Measurements from ENCODE around the gene TECPR1.

TECPR1 gene

GRCh38 chr7:98186452-98187137 is 65.4 kb downstream of the TECPR1 start:
- no peak for DNase-seq

- DNase-seq, result no peak
Observed at GRCh38 chr7:98185101-98185500, 66.9 kb downstream of the TECPR1 start.

- no peak for DNase-seq
Observed at GRCh38 chr7:98180751-98181150, 71.3 kb downstream of the TECPR1 start.

- no peak for DNase-seq
Observed at GRCh38 chr7:98178762-98179490, 73.1 kb downstream of the TECPR1 start.

DNA sequence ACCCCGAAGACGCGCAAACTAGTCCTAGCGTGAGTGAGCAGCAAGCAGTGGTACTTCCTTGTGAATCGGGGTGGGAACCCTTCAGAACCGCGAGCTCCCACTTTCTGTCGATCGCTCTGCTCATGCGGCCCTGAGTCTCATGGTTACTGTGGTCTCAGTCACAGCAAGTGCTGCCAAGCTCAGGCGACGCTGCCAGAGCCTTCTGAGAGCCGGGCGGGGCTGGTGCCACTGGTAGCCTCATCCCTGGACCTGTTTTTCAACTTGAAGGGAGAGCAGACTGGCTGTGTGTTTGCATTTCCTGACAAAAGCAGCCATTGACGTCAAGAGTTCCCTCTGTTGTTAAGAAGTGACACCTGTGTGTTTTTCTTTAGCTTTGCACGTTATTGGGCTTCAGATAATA is 73.7 kb downstream of the TECPR1 start:
- DNase-seq, result peak; percentile 74

DNA sequence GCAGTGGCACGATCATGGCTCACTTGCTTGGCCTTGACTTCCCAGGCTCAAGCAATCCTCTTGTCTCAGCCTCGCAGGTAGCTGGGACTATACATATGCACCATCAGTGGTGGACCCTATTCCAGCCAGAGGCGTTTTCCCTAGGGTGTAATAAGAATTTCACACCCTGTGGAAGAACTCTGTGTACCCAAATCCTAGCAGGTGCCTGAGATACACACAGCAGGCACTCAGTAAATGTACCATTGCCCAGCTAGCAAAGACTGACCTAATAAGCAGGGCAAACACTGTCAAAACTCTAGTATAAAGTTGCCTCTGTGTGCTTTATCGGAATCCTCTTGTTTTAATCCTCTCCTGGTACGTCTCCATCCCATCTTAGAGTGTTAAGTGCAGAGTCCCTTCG is 74.5 kb downstream of the TECPR1 start:
- DNase-seq, result no peak

DNA sequence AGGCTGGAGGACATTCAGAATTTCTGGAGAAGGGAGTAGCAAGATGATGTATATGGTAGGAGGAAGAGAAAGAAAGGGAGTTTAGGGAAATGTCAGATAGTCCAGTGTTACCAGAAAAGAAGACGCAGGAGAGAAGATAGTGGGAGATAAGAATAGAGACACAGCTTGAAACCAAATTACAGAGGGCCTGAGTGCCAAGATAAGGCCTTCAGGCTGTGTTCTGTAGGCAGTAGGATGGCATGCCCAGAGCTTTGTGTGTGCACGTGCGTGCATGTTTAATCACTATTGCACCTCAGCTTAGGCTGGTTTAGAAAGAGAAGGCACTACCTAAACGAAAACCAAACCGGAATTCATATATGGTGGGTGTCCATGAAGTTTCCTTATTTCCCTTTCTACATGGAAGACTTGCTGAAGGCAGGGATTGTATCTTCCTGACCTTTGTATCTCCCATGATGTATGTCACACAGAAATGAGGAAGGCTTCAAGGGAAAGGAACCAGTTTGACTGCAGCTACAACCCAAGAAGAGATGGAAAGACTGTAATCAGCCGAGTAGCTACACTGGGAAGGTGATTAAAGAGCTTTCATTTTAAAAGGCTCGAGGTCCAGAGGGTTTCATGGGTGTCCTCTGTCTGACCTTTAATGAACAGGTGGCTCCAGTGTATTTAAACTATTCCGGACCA is 76.6 kb downstream of the TECPR1 start:
- no peak for DNase-seq

- DNase-seq, result no peak
Observed at GRCh38 chr7:98174334-98175259, 77.4 kb downstream of the TECPR1 start.

- DNase-seq, result no peak
Observed at GRCh38 chr7:98171449-98171848, 80.6 kb downstream of the TECPR1 start.

- DNase-seq, result no peak
Observed at GRCh38 chr7:98170966-98171365, 81.1 kb downstream of the TECPR1 start.

GRCh38 chr7:98168904-98169621 is 83.0 kb downstream of the TECPR1 start:
- no peak for DNase-seq

GRCh38 chr7:98168181-98168903 is 83.7 kb downstream of the TECPR1 start:
- DNase-seq, result peak; percentile 67

DNA sequence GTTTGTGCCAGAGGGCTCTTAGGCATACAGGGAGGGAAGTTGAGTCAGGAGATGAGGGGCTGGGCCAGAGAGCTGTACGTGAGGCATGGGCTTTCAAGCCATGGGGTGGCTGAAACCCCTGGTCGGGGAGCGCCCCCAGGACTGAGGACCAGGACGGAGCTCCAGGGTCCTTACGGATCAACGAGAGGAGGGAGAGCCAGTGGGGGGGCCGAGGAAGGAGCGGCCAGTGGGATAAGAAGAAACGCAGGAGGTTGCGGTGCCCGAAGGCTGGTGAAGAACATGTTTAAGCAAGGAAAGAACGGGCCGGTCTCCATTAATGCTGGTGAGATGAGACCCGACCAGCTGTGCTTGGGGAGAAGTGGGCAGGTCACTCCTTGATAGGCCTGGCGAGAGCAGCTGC is 84.4 kb downstream of the TECPR1 start:
- DNase-seq, result no peak

DNA sequence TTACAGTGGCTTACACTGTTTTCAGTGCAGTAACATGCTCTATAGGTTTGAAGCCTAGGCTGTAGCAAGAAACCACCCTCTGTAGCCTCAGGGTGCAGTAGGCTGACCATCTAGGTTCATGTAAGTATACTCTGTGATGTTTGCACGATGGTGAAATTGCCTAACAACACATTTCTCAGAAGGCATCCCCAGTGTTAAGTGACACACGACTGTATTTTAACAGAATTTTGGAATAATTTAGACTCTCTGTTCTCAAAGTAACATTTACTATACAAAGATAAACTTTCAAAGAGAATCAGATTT is 85.4 kb downstream of the TECPR1 start:
- DNase-seq, result no peak

DNA sequence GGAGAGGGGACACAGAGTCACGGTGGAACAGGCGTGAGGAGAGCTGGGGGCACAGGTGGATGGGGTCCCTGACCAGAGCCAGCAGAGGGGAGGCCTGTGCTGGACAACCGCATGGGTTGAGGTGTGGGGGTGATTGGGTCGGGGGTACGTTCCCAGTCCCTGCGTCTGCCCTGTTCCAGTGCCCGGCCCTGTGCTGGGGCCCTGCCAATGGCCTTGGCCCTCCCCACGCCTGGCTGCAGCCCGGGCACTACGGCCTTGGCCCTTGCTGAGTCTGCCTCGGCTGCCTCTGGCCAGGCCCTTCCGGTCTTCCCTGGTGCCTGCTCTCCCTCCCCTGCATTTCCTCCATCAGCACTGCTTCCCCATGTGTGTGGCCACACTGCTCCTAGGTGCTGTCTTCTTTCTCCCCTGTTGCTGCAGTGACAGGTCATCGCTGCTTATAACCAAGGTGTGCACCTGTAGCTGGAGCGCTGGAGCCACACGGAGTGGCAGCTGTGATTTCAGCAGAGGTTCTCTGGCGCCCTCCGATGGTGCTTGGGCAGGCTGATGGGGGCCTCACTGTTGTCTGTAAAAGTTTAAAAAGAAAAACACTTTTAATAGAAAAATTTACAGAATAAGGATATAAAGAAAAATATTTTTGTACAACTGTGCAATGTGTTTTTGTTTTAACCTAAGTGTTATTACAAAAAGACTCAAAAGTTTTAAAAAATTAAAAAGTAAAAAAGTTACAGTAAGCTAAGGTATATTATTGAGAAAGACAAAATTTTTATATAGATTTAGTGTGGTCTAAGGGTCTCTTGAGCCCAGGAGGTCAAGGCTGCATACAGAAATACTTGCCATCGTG is 86.0 kb downstream of the TECPR1 start:
- peak; percentile 61 for DNase-seq

Measured in NCI-H774 (cell line).